ENCODE data around the gene CCDC187.
"Not testable (repeated sequence)": the region's sequence is repeated elsewhere in the genome, so short reads cannot be mapped to it uniquely, and the experiment has no call there.

Gene CCDC187

GRCh38 chr9:136323371-136323789 is 19.5 kb upstream of the CCDC187 start:
- Histone ChIP-seq H3K4me3 (ENCODE audit: low read length) (no peak overlapping the region), H3K27ac (ENCODE audit: low read length) (no peak overlapping the region), H3K36me3 (ENCODE audit: insufficient read depth, low read depth, low read length) (no peaks in the 10 kb centered on the region), H3K4me1 (ENCODE audit: insufficient read depth, low read length) (peaks cover 9% of the 10 kb centered on the region), H3K9me3 (ENCODE audit: insufficient read depth, low read depth, low read length) (no peaks in the 10 kb centered on the region), H3K27me3 (ENCODE audit: insufficient read depth, low read length) (no peaks in the 10 kb centered on the region), H3K9ac (ENCODE audit: low read depth, low read length) (no peak overlapping the region)

DNA sequence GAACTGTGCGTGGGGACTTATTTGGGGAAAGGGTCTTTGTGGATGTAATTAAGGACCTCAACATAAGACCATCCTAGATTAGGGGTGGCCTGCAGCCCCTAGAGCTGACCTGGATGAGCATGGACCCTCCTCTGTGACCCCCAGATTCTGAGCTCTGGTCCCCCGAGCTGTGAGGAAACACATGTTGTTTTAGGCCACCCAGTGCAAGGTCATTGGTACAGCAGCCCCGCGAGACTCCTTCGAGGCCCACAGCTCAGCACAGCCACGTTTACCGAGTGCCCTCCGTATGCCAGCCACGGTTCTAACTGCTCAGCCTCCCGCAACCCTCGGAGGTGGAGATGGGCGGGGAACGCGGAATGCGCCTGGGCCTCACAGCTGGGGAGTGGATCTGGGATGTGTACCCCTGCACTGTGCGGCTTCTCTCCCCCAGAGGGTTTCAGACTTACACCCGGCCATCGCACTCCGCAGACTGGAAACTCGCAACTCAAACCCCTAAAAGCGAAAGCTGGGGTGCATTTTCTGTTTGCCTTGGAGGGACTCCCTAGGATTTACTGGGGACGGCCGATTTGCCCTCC is 18.9 kb upstream of the CCDC187 start:
- Histone ChIP-seq H3K36me3 (ENCODE audit: insufficient read depth, low read depth, low read length) (no peaks in the 10 kb centered on the region), H3K9me3 (ENCODE audit: insufficient read depth, low read depth, low read length) (no peaks in the 10 kb centered on the region), H3K9ac (ENCODE audit: low read depth, low read length) (no peak overlapping the region), H3K4me3 (ENCODE audit: low read length) (no peak overlapping the region), H3K4me1 (ENCODE audit: insufficient read depth, low read length) (peaks cover 9% of the 10 kb centered on the region), H3K27ac (ENCODE audit: low read length) (no peak overlapping the region), H3K27me3 (ENCODE audit: insufficient read depth, low read length) (no peaks in the 10 kb centered on the region)

GRCh38 chr9:136321561-136321960 is 17.7 kb upstream of the CCDC187 start:
- H3K36me3 ChIP-seq (ENCODE audit: insufficient read depth, low read depth, low read length), result no peaks in the 10 kb centered on the region
- peaks cover 4% of the 10 kb centered on the region for H3K4me1 ChIP-seq (ENCODE audit: insufficient read depth, low read length)
- H3K4me3 ChIP-seq (ENCODE audit: low read length), result no peak overlapping the region
- H3K27me3 ChIP-seq (ENCODE audit: insufficient read depth, low read length), result no peaks in the 10 kb centered on the region
- H3K9me3 ChIP-seq (ENCODE audit: insufficient read depth, low read depth, low read length), result no peaks in the 10 kb centered on the region
- H3K27ac ChIP-seq (ENCODE audit: low read length), result no peak overlapping the region
- H3K9ac ChIP-seq (ENCODE audit: low read depth, low read length), result no peak overlapping the region

DNA sequence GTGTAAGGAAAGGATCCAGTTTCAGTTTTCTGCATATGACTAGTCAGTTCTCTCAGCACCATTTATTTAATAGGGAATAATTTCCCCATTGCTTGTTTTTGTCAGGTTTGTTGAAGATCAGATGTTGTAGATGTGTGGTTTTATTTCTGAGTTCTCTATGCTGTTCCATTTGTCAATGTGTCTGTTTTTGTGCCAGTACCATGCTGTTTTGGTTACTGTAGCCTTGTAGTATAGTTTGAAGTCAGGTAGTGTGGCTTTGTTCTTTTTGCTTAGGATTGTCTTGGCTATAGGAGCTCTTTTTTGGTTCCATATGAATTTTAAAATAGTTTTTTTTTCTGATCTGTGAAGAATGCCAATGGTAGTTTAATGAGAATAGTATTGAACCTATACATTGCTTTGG is 17.1 kb upstream of the CCDC187 start:
- H3K27ac ChIP-seq (ENCODE audit: low read length); H3K36me3 ChIP-seq (ENCODE audit: insufficient read depth, low read depth, low read length); H3K4me3 ChIP-seq (ENCODE audit: low read length); H3K9ac ChIP-seq (ENCODE audit: low read depth, low read length); H3K4me1 ChIP-seq (ENCODE audit: insufficient read depth, low read length); H3K9me3 ChIP-seq (ENCODE audit: insufficient read depth, low read depth, low read length); H3K27me3 ChIP-seq (ENCODE audit: insufficient read depth, low read length): not testable (repeated sequence)

DNA sequence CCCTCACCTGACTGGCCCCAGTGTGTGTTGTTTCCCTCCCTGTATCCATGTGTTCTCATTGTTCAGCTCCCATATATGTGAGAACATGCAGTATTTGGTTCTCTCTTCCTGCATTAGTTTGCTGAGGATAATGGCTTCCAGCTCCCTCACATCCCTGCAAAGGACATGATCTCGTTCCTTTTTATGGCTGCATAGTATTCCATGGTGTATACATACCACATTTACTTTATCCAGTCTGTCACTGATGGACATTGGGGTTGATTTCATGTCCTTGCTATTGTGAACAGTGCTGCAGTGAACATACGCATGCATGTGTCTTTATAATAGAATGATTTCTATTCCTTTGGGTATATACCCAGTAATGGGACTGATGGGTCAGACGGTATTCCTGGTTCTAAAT is 16.1 kb upstream of the CCDC187 start:
- H3K9me3 ChIP-seq (ENCODE audit: insufficient read depth, low read depth, low read length); H3K4me1 ChIP-seq (ENCODE audit: insufficient read depth, low read length); H3K4me3 ChIP-seq (ENCODE audit: low read length); H3K9ac ChIP-seq (ENCODE audit: low read depth, low read length); H3K27me3 ChIP-seq (ENCODE audit: insufficient read depth, low read length); H3K36me3 ChIP-seq (ENCODE audit: insufficient read depth, low read depth, low read length); H3K27ac ChIP-seq (ENCODE audit: low read length): not testable (repeated sequence)

DNA sequence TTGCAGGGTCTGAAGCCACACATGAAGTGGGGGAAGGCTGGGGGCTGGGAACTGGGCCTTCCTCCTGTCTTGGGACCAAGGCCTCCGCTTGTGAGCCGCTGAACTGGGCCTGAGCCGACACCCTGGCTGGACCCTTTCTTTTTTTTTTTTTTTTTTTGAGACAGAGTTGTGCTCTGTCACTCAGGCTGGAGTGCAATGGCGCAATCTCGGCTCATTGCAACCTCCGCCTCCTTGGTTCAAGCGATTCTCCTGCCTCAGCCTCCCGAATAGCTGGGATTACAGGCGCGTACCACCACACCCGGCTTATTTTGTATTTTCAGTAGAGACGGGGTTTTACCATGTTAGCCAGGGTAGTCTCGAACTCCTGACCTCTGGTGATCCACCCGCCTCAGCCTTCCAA is 15.3 kb upstream of the CCDC187 start:
- H3K9ac ChIP-seq (ENCODE audit: low read depth, low read length); H3K4me3 ChIP-seq (ENCODE audit: low read length); H3K4me1 ChIP-seq (ENCODE audit: insufficient read depth, low read length); H3K27me3 ChIP-seq (ENCODE audit: insufficient read depth, low read length); H3K36me3 ChIP-seq (ENCODE audit: insufficient read depth, low read depth, low read length); H3K27ac ChIP-seq (ENCODE audit: low read length): not testable (repeated sequence)
- H3K9me3 ChIP-seq (ENCODE audit: insufficient read depth, low read depth, low read length), result peaks cover 14% of the 10 kb centered on the region

DNA sequence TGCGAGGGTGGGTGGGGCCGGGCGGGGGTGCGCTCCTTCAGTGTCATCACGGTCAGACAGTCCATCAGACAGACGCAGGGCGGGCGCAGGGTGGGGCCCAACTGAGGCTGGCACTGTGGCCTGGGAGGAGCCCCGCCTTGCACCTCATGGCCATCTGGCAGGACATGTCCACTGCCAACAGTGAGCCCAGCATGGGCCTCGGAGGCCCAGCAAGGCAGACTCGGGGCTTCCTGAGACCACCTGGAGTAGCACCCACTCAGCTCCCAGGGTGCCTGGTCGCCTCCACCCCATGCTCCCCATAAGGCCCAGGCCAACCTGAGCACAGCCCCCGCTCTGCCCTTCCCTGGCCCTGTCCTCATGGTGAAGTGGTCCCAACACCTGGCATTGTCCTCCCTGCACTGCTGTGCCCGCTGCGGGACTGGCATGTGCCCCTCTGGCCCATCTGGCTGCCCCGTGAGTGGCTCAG is 14.9 kb upstream of the CCDC187 start:
- H3K27me3 ChIP-seq (ENCODE audit: insufficient read depth, low read length), result no peaks in the 10 kb centered on the region
- H3K9ac ChIP-seq (ENCODE audit: low read depth, low read length), result no peak overlapping the region
- no peak overlapping the region for H3K4me3 ChIP-seq (ENCODE audit: low read length)
- H3K4me1 ChIP-seq (ENCODE audit: insufficient read depth, low read length), result no peaks in the 10 kb centered on the region
- H3K9me3 ChIP-seq (ENCODE audit: insufficient read depth, low read depth, low read length), result peaks cover 14% of the 10 kb centered on the region
- no peak overlapping the region for H3K27ac ChIP-seq (ENCODE audit: low read length)
- H3K36me3 ChIP-seq (ENCODE audit: insufficient read depth, low read depth, low read length), result no peaks in the 10 kb centered on the region

- no peaks in the 10 kb centered on the region for H3K27me3 ChIP-seq (ENCODE audit: insufficient read depth, low read length)
- no peak overlapping the region for H3K4me3 ChIP-seq (ENCODE audit: low read length)
- peaks cover 14% of the 10 kb centered on the region for H3K9me3 ChIP-seq (ENCODE audit: insufficient read depth, low read depth, low read length)
- H3K27ac ChIP-seq (ENCODE audit: low read length), result no peak overlapping the region
- no peak overlapping the region for H3K9ac ChIP-seq (ENCODE audit: low read depth, low read length)
- no peaks in the 10 kb centered on the region for H3K36me3 ChIP-seq (ENCODE audit: insufficient read depth, low read depth, low read length)
- no peaks in the 10 kb centered on the region for H3K4me1 ChIP-seq (ENCODE audit: insufficient read depth, low read length)
These were observed 14.3 kb upstream of the CCDC187 start for GRCh38 chr9:136318111-136318775.

- no peak overlapping the region for H3K9ac ChIP-seq (ENCODE audit: low read depth, low read length)
- no peaks in the 10 kb centered on the region for H3K36me3 ChIP-seq (ENCODE audit: insufficient read depth, low read depth, low read length)
- no peaks in the 10 kb centered on the region for H3K27me3 ChIP-seq (ENCODE audit: insufficient read depth, low read length)
- H3K4me3 ChIP-seq (ENCODE audit: low read length), result no peak overlapping the region
- H3K4me1 ChIP-seq (ENCODE audit: insufficient read depth, low read length), result no peaks in the 10 kb centered on the region
- H3K27ac ChIP-seq (ENCODE audit: low read length), result no peak overlapping the region
- peaks cover 14% of the 10 kb centered on the region for H3K9me3 ChIP-seq (ENCODE audit: insufficient read depth, low read depth, low read length)
These were observed 13.8 kb upstream of the CCDC187 start for GRCh38 chr9:136317695-136318094.

- peaks cover 14% of the 10 kb centered on the region for H3K9me3 ChIP-seq (ENCODE audit: insufficient read depth, low read depth, low read length)
- H3K4me1 ChIP-seq (ENCODE audit: insufficient read depth, low read length), result no peaks in the 10 kb centered on the region
- H3K36me3 ChIP-seq (ENCODE audit: insufficient read depth, low read depth, low read length), result no peaks in the 10 kb centered on the region
- H3K27me3 ChIP-seq (ENCODE audit: insufficient read depth, low read length), result no peaks in the 10 kb centered on the region
- no peak overlapping the region for H3K27ac ChIP-seq (ENCODE audit: low read length)
- no peak overlapping the region for H3K4me3 ChIP-seq (ENCODE audit: low read length)
- no peak overlapping the region for H3K9ac ChIP-seq (ENCODE audit: low read depth, low read length)
These were observed 13.2 kb upstream of the CCDC187 start for GRCh38 chr9:136316896-136317676.

DNA sequence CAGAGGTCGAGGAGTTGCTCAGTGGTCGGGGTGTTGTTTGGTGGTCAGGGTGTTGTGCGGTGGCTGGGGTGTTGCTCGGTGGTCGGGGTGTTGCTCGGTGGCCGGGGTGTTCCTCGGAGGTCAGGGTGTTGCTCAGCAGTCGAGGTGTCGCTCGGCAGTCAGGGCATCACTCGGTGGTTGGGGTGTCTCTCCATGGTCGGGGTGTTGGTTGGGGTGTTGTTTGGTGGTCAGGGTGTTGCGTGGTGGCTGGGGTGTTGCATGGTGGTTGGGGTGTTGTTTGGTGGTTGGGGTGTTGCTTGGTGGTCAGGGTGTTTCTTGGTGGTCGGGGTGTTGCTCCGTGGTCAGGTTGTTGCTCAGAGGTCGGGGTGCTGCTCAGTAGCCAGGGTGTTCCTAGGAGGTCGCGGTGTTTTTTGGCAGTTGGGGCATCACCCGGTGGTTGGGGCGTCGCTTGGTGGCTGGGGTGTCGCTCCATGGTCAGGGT is 12.4 kb upstream of the CCDC187 start:
- Histone ChIP-seq H3K27me3 (ENCODE audit: insufficient read depth, low read length) (no peaks in the 10 kb centered on the region), H3K4me1 (ENCODE audit: insufficient read depth, low read length) (no peaks in the 10 kb centered on the region), H3K27ac (ENCODE audit: low read length) (no peak overlapping the region)

DNA sequence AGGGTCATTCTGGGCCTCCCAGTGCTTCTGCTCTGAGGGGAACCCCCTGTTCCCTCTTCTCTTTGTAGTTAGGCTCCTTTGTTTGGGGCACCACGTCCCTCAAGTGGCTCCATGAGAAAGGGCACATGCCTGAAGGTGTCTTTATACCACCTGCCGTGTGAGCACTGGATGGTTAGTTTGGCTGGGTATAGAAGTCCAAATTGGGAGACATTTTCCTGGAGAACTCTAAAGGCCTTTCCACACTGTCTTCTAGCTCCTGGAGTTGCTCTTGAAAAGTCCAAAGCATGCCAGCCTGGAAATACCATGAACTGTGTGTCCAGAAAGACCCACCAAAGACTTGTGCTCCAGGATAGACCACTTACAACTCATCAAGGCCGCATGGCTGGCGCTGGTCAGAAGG is 11.1 kb upstream of the CCDC187 start:
- no peak overlapping the region for H3K27ac ChIP-seq (ENCODE audit: low read length)
- H3K9me3 ChIP-seq (ENCODE audit: insufficient read depth, low read depth, low read length), result peaks cover 14% of the 10 kb centered on the region
- H3K4me3 ChIP-seq (ENCODE audit: low read length), result no peak overlapping the region
- no peaks in the 10 kb centered on the region for H3K27me3 ChIP-seq (ENCODE audit: insufficient read depth, low read length)
- no peaks in the 10 kb centered on the region for H3K4me1 ChIP-seq (ENCODE audit: insufficient read depth, low read length)
- H3K9ac ChIP-seq (ENCODE audit: low read depth, low read length), result no peak overlapping the region
- no peaks in the 10 kb centered on the region for H3K36me3 ChIP-seq (ENCODE audit: insufficient read depth, low read depth, low read length)

More for the DNA sequence above, 12.4 kb upstream of the CCDC187 start:
- Histone ChIP-seq H3K4me3 (ENCODE audit: low read length) (no peak overlapping the region), H3K9me3 (ENCODE audit: insufficient read depth, low read depth, low read length) (peaks cover 14% of the 10 kb centered on the region), H3K9ac (ENCODE audit: low read depth, low read length) (no peak overlapping the region), H3K36me3 (ENCODE audit: insufficient read depth, low read depth, low read length) (no peaks in the 10 kb centered on the region)

Data from iPS-20b (cell line).